GM12864 (cell line): Measurements from ENCODE around the gene LAMTOR2.

Experiments
- DNase-seq: peaks from one replicate; pipeline ENCODE4 v3.0.0-alpha.2; 2011; ENCODE audit warnings: low read depth
- H3K4me3 ChIP-seq: 2 replicates; pipeline ENCODE4 v1.5.1; 2011; ENCODE audit warnings: mild to moderate bottlenecking, low read depth, low read length, control low read depth
- TF ChIP-seq, protein P1 (sequence below): IDR thresholded peaks from 2 replicates; pipeline ENCODE4 v1.5.1; 2011; ENCODE audit warnings: low read depth, mild to moderate bottlenecking, moderate library complexity, low read length, control low read depth, inconsistent platforms; ENCODE audit errors: missing control alignments

LAMTOR2 gene

DNA sequence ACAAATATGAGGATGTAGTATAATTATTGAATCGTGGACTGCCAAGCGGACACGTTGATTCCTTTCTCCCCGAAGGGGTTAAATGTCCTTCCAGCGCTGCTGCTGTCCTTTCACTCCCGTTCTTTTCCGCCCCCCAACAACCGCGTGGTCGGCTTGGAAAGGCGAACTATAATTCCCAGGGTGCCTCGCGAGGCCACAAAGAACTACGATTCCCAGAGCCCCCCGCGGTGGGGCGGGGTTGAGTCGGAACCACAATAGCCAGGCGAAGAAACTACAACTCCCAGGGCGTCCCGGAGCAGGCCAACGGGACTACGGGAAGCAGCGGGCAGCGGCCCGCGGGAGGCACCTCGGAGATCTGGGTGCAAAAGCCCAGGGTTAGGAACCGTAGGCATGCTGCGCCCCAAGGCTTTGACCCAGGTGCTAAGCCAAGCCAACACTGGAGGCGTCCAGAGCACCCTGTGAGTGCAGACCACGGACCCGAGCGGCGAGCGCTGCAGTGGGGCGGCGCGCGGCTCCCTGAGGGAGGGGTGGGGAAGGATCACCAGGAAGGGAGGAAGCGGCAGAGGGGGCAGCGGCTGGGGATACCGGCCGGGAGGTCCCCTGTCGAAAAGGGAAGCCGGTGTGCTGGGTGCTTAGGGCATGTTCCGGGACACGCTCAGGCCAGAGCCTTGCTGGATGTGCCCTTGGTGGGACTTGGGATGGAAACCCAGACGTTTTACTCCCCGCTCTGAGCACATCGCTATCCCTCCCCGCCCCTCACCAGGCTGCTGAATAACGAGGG, at the start of gene LAMTOR2:
LAMTOR2 (plus strand) TSS at position 283 of the 781 bp plus-strand sequence; CDS start at position 391, 108 bp downstream.
- peak within 1 kb of the TSS; percentile 91 for H3K4me3 ChIP-seq
- TF ChIP-seq, protein P1, sequence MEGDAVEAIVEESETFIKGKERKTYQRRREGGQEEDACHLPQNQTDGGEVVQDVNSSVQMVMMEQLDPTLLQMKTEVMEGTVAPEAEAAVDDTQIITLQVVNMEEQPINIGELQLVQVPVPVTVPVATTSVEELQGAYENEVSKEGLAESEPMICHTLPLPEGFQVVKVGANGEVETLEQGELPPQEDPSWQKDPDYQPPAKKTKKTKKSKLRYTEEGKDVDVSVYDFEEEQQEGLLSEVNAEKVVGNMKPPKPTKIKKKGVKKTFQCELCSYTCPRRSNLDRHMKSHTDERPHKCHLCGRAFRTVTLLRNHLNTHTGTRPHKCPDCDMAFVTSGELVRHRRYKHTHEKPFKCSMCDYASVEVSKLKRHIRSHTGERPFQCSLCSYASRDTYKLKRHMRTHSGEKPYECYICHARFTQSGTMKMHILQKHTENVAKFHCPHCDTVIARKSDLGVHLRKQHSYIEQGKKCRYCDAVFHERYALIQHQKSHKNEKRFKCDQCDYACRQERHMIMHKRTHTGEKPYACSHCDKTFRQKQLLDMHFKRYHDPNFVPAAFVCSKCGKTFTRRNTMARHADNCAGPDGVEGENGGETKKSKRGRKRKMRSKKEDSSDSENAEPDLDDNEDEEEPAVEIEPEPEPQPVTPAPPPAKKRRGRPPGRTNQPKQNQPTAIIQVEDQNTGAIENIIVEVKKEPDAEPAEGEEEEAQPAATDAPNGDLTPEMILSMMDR: no peak
- DNase-seq: peak; percentile 85

DNA sequence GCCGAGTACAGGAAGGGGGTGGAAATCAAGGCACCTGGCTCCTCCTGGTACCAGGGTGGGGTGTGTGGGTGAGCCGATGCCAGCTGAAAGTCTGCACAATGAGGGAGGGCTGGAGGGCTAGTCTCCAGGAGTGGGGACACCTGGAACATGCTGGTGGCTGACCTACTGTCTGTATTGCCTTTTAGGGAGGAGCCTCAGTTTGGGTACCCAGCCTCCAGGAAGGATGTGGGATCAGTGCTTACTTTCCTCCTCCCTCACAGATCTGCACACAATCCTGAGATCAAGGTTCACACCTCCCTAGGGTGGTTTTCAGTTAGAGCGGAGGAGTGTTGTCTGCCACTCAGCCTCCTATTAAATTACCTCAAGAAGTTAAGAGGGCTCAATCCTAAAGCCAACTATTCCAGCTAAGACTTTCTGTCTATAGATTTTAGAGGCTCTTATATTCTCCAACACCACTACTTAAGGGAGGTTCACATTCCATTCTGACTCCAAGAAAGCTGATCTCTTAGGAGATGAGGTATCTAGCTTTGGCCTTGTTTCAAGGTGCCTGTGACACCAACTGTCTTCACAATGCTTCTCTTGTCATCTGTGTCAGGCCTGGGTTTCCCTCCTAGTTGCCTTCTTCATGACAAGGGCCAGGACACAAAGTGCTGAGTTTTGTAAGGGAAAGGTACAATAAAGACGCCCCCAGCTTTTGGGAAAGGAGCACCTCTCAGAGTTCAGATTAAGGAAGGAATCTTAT, 49.6 kb upstream of the LAMTOR2 start:
- TF ChIP-seq, protein P1: no peak
- no peak for DNase-seq

DNA sequence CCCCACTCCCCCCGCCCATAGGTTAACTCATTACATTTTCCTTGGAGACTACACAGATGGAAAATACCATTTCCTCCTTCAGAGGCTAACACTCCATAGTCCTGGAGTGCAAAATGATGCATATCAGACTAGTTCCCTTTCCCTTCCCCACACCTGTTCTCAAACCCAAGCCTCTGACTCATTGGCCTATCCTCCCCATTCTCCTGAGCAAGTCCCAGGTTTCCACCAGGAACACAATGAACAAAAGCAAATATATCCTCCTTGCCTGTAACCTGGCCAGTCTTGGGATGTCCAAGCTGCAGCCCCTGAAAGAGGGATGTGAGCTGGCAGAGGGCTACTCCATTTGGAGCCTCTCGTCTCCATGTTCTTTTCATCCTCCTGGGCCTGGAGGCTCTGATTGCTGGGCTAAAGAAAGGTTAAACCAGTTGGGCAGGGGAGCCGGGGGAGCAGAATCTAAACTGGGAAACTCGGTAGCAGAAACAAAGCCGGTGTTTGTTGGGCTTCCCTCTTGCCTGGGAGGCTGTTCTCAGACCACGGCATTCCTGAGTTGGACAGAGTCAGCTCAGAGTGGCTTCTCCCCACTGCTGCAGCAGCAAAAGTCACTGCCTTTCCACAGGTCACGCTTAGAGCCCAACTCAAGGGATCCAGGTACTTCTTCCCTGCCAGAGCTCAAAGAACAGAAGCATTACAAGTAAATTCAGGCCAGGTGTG, 47.8 kb upstream of the LAMTOR2 start:
- TF ChIP-seq, protein P1: no peak
- H3K4me3 ChIP-seq: no peak overlapping the region
- DNase-seq: no peak

More for the DNA sequence above, 49.6 kb upstream of the LAMTOR2 start:
- H3K4me3 ChIP-seq: no peak overlapping the region

DNA sequence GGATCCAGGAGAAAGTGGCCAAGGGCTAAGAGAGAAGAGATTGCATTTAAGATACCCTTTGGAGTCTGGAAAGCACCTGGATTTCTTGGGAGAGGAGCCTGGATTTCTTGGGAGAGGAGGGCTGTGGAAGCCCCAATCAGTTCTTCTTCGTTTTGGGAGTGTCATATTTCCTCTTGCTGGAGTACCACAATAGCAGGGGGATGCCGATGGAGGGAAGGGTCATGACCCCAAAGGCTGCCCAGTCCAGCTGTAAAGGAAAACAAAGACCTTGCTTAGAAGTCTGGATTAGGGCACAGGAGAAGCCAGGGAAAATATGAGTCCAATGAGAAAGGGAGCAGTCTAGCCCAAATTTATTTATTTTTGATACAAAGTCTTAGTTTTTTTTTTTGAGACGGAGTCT, 45.2 kb upstream of the LAMTOR2 start:
- no peak overlapping the region for H3K4me3 ChIP-seq
- TF ChIP-seq, protein P1: no peak
- DNase-seq: no peak

DNA sequence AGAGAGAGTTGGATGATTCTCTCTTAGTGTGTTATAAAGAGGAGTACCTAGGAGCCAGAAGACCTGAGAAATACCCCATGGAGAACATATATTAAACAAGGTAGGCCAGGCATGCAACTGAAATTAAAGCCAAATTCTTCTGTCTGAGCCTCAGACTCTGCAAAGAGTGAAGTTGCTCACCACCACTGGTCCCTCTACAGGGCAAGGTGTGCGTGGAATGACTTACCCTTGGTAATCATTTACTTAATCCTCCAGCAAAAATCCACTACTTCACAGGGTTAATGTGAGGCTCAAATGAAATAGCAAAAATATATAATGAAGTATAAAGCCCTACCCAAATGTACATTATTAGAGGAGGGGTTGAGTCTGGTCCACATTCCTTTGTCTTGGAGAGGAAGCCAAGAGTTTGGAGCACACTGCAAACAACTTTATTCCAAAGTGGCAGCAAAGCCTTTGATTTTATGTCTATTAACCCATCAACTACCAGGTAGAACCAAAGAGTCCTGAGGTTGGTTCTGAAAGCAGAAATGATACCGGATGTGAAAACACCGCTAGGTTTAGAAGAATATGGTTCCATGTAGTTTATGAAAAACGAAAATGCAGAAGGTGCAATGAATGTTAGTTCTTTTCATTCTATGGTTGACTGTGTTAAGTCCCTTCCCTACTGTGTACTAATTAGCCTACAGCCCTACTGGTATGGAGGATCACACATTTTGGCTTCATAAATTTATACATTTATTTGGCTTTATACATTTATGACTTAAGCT, 42.3 kb upstream of the LAMTOR2 start:
- DNase-seq: peak; percentile 65
- no peak overlapping the region; the same call in 1 of the 2 replicates for H3K4me3 ChIP-seq
- TF ChIP-seq, protein P1: peak; percentile 6

DNA sequence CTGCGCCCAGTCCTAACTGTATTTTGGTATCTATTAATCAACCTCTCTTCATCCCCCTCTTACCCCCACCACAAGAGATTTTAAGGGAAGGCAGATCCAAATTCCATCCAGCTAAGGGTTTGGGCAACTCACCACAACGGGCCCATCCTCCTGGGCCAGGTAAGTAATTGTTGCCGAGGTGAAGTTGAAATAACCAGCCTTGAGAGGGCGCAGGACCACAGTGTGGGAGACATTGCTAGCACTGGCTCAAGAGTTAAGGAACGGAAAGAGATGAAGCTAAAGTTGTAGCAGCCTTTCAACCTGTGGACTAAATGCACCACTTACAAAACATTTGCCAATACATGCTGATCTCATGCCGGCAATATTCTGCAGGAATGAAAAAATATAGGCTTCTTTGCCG, 39.8 kb upstream of the LAMTOR2 start:
- H3K4me3 ChIP-seq: no peak overlapping the region
- no peak for DNase-seq
- TF ChIP-seq, protein P1: no peak
